Measurements from ENCODE around the gene ATP8B3.
"Not testable (repeated sequence)": the region's sequence is repeated elsewhere in the genome, so short reads cannot be mapped to it uniquely, and the experiment has no call there.

Gene ATP8B3

DNA sequence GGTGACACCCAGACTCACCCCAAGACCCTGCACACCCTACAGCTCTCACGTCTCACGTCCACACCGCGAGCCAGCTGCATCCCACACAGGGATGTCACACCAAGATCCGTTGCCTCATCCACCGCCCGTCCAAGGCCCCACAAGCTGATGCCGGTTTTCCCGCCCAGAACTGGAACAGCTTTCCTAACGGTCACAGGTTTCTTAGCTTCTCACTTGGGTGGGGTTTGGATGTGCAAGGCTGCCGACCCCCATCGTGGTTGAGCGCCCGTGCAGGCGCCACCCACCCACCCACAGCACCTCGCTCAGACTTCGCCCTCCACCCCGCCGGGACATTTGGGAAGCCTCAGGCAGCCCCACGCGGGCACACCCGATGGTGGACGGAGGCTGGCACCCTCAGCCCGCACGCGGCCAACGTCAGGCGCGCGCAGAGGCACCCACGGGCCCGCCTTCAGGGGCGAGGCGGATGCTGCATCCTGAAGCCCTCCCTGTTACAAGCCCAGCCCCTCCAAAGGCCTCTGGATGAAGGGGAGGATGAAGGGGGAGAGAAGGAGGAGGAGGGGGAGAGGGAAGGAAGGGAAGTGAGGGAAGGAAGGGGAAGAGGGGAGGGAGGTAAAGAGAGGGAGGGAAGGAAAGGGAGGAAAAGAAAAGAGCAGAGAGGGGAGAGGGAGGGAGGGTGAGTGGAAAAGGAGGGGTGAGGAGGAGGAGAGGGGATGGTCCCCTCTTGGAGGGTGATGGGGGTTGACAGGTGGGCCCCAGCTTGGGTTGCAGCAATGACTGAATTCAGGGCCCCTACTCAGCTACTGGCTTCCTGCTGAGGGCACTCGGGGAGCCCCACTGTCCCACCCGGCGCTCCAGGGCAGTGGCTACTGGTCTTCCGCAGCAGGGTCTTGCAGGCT, 45.9 kb downstream of the ATP8B3 start:
- no peak for DNase-seq

DNA sequence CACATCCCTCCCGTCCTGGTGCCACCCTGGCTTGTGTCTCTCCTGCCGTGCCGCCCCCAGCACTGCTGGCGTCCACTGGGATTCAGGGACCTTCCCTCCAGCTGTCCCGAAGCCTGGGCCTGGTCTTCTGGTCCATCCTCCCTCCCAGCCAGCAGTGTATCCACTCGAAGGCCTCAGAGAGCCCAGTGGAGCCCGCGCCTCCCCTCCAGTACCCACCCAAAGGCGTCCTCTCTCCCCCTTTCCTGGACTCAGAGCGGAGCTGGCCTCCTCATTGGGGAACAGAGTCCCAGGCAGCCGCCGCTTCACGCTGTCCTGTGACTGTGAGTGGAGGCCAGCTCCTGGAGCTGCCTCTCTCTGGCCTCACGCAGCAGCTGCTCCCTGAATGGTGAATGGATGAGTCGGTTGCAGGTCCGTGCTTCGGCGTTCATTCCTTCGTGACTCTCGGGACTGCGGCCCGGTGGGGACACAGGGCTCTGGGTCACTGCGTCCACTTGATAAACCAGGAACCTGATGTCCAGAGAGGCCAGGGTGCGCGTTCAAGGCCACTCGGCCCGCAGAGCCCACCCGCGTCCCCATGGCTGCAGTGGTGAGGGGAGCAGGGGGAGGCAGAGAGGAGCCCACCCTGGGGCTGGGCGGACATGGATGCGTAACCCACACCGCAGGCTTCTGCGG, 46.7 kb downstream of the ATP8B3 start:
- no peak for DNase-seq

DNA sequence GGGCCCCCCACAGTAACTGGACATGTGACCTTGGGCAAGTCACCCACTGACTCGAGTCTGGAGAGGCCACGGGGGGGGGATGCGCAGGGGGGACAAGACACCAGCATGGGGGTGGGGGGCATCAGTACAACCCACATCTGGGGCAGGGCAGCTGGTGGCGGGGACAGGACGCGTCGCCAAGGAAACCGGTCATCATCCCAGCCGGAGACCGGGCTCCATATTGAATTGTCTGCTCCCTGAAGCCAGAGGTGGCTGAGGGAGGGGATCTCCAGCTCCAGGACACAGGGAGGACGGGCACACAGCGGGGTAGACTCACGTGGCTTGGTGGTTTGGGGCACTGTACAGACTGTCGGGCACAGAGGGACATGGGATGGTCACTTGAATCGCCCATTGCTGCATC, 47.3 kb downstream of the ATP8B3 start:
- DNase-seq: no peak

DNA sequence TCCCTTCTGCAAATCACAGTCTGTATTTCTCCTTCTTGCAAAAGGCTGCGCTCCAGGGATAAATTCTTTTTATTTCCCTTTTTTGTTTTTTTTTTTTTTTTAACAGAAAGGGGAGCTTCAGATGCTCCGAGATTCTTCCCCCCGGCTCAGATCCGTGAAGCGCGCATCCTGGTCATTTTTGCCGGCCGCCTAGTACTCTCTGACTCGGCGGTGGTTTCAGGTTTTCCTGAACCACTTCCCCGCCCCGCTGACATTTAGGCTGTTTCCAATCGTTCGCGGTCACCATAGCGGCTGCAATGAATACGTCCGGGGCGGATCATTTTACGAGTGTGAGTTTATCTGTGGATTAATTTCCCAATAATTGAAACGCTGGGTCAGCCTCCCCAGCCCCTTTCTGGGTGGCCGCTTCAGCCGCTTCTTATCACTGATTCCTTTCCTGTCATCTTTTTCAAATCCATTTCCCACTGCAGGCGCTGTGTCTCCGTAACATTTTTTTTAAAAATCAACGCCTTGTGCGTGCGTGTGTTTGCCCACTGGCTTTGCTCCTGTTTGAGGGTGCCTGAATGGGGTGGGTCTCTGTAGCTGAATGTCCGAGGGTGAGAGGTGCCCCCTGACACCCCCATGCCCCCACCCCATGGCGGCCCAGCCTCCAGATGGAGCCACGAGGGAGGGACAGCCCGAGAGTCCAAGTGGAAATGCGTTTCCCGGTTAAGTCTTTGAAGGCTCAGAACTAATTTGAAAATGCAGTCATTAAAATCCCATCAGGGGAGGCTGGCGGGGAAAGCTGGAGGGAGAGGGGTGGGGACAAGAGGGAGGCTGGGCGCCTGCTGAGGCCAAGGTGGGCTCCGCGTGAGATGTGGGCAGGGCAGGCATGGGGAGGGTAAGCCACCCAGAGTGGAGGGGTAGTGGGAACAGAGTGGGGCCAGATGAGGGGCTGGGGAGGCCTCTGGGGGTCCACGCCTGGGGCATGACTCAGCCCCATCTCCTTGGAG, 48.1 kb downstream of the ATP8B3 start:
- DNase-seq: no peak

DNA sequence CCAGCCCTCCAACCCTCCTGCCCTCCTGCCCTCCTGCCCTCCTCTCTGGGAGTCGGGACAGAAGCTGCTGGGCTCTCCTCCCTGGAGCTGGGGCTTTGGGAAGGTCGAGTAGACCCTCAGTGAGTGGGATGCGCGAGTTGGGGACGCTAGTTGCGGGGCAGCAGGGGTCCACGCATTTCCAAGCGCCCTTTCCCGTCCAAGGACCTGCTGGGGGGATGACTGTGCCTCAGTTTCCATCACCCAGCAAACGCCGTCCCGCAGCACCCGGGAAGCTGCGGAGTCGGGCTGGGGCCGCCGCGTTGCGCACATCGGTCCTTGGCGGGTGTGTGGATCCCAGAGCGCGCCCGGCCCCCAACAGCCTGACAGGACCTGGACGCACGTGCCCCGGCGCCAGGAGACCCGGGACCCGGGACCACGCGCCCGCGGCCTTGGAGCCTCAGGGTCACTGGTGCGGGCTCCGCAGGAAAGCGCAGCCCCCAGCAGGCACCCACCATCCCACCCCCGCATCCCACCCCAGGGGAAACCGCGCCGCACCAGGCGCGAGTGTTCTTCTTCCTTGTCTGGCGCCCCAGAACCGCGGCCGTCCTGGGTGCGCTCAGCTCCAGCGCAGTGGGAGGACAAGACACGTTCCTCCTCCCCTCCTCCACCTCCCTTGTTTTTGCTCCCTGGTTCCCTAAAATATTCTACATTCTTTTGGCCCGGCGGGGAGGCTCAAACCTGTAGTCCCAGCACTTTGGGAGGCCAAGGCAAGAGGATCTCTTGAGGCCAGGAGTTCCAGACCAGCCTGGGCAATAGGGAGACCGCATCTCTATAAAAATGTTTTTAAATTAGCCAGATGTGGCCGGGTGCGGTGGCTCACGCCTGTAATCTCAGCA, 49.6 kb downstream of the ATP8B3 start:
- no peak for DNase-seq

DNA sequence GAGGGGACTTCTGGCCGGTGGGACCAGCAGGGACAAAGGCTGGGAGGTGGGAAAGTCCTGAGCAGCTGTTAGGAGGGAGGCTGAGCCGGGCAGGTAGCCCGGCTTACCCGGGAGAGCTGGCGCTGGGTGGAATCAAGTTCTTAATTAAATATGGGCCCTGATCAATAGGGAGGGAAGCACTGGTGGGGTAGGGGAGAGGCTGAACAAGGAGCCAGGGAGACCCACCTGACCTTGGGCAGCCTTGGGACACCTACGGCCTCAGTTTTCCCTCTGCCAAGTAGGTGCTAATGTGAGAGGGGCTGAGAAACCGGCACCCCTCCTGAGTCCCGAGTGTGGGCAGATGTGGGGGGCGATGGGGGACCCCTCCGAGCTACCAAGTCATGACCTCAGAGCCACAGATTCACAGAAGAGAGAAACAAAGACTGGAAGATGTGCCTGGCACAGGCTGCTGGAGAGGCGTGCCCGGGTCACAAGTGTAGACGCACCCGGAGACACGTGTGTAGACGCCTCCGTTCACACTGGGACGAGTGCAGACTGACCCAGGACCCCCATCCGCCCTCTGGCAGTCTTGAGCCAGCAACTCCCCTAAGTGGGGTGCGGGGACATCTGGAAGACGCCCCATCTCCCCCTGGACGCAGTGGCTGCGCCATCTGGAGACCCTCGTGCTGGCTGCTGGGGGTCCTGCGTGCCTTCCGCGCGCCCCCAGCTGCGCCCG, 50.4 kb downstream of the ATP8B3 start:
- DNase-seq: no peak

DNA sequence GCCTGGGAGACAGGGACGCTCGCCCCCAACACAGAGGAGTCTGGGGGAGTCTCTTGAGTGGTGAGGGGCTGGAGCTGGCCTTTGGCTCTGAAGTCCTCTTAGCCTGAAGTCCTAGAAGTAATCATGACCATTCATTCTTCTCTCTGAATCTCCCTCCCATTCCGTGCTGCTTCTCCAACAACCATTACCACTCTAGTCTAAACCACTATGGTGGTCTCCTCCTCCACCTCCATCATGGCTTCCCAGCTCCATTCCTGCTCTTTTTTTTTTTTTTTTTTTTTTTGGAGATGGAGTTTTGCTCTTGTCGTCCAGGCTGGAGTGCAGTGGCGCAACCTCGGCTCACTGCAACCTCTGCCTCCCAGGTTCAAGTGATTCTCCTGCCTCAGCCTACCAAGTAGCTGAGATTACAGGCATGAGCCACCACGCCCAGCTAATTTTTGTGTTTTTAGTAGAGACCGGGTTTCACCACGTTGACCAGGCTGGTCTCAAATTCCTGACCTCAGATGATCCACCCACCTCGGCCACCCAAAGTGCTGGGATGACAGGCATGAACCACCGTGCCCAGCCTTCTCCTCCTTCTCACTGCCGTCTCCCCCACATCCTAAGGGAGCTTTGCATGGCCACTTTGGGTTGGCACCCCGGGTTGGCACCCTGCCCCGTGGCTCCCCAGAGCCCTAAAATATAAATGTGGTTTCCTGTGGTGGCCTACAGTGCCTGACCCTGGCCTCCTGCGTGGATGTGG, 51.1 kb downstream of the ATP8B3 start:
- not testable (repeated sequence) for DNase-seq

DNA sequence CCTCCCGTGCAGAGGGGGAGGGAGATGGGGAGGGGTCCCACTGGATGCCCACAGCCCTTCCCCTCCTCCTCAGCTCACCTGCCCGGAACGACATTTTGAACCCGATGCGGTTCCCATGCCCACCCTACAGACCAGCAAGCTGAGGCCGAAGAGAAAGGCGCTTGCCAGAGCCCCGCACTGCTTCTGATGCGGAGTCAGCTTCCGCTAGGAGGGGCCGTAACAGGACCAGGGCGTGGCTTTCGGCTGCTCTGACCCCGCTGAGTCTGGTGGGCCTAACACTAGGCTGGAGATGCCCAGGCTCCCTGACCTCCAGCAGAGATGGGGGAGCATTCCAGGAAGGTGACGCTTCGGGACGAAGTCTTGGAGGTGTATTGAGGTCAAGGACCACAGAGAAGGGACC, 52.1 kb downstream of the ATP8B3 start:
- DNase-seq: no peak

DNA sequence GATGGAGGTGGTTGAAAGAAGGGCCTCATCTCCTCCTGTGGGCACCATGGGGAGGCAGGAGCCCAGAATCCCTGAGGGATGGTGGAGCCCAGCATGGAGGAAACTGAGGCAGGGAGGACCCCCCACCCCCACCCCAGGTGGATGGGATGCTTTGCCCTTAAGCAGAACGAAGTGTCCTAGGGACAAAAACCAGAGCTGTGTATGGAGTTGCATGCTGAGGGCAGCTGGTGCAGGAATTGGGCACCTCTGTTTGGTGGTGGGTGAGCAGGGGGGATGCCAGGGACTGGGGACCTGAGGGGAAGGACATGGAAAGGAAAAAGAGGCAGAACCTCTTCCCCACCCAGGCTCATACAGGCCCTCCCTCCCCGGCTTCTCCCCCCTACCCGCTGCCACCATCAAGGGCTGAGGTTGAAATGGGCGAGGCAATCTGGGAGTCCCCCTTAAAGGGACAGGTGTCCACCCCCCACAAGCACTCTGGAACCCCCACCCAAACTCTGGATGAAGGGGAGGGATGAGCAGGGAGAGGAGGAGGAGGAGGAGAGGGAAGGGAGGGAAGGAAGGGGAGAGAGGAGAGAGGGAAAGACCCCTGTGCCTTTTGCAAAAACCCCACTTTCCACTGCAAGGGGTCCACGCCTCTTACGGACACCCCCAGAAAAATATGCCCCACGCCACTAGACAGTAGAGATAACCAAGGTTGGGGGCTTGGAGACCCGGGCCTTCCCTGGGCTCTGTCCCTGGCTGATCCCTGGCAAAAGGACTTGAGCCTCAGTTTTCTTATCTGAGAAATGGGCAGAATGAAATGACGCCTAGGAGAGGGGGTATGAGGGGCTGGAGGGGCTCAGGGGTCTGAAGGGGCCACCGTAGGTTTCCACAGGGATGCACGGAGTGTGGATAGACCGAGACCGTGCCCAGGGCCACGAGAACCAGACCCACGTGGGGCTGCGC, 52.8 kb downstream of the ATP8B3 start:
- no peak for DNase-seq

DNA sequence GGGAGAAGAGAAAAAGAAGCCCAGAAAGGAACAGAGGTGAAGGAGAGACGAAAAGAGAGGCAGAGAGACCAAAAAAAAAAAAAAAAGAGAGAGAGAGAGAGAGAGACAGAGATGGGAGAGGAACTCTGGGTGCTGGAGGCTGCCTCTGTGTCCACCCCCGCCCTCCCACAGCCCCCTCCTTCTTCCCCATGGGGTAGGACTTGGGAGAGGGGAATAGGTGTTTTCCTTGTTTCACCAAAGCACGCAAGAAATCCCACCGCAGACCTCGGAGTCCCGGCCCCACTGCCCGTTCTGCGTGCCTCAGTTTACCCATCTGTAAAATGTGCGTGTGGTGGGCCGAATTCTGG, 53.9 kb downstream of the ATP8B3 start:
- no peak for DNase-seq

DNA sequence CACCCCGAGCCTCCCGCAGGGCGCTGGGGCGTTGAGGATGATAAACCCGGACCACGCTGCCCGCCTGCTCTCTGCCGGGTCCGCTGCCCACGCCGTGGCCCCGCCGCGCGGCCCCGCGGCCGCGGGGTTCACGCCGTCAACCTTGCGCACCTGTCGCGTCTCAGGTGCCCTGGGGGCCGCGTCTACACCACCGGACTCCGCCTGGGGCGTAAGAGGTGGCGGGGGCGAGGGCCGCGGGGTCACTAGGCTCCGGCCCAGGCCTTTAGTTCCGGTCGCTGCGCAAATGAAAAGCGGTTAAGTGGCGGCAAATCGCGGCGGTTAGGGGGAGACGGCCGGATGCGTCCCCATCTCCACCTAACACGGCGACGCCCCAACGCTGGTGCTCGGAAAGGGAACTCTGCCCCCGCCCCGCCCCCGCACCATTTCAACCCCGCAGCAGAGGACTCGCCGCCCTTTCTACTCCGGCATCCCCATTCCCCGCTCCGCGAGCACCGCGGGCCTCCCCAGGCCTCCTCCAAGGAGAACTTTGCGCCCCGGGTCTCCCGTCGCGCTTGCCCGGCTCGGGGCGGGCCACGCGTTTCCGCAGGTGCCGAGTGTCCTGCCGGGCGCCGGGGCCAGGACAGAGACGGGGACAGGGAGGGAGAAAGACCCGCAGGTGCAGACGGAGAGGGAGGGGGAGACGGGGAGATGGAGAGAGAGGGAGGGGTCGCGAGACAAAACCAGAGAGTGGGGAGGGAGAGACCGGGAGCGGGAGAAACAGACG, 54.4 kb downstream of the ATP8B3 start:
- no peak for DNase-seq

DNA sequence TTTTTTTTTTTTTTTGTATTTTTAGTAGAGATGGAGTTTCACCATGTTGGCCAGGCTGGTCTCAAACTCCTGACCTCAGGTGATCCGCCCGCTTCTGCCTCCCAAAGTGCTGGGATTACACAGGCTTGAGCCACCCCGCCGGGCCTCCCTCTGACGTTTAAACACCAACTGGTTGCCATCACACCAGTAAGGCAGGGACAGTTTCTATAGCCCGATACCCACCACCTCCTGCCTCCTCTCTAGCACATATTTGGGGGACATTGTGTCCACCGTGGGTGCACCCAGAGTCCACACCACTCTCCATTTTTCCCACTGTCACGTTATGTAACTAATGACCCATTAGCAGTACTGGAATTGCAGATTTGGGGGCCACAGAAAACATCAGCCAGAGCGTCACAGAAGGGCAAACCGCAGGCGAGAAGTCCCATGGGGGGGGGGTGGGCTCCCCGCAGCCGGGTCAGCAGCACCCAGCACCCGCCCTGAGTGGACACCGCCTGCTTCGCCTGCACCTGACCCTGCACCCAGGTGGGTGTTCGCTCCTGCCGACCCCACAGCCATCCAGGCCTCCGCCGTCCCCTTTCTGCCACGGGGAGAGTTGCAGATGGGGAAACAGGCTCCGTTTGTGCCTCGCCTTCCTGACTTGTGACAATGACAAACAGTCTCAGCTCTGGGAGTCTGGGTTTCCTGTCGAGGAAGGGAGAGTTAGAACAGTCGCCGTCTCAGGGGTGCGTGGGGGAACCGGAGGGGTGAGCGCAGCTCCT, 55.2 kb downstream of the ATP8B3 start:
- no peak for DNase-seq

DNA sequence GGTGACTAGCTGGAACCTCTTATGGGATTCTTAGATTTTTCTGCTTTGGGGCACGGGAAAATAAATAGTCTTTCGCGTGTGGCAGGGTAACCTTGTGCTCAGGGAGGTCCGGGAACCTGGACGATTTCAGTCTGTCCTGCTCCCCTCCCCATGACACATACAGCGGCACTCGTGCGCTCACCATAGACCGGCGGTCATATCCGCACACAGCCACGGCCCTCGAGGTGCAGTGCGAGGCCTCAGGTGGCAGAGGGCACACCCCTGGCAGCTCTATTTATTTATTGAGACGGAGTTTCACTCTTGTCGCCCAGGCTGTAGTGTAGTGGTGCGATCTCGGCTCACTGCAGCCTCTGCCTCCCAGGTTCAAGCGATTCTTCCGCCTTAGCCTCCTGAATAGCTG, 55.8 kb downstream of the ATP8B3 start:
- no peak for DNase-seq

DNA sequence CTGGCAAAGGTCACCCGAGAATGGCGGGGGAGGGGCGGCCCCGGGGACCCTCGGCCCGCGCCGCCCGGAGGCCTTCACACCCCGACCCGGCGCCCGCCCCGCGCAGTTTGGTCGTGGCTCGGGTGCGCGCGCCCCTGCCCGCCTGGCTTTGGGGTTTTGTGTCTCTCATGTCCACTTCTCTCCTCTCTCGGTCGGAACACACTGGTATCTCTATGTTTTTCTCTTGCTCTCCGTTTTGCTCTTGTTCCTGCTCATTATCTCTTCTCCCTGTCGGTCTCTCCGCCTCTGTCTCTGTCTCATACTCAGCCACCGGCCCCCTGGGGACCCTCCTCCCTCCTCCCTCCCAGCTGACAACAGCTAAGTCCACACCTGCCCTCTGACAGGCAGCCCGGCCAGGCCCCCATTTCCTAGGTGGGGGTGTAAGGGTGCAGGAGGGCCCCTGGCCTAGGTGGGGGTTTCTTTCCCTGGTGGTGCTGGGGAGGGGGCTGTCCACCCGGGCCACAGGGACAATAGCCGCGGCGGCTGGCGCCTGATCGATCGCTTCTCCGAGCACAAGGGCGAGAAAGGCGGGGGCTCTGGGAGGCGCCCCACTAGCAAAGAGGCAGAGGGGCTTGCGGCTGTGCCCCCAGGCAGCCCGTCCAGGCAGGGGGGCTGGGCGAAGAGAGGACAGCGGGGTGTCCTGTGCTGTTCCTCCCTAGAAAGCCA, 56.5 kb downstream of the ATP8B3 start:
- DNase-seq: no peak

DNA sequence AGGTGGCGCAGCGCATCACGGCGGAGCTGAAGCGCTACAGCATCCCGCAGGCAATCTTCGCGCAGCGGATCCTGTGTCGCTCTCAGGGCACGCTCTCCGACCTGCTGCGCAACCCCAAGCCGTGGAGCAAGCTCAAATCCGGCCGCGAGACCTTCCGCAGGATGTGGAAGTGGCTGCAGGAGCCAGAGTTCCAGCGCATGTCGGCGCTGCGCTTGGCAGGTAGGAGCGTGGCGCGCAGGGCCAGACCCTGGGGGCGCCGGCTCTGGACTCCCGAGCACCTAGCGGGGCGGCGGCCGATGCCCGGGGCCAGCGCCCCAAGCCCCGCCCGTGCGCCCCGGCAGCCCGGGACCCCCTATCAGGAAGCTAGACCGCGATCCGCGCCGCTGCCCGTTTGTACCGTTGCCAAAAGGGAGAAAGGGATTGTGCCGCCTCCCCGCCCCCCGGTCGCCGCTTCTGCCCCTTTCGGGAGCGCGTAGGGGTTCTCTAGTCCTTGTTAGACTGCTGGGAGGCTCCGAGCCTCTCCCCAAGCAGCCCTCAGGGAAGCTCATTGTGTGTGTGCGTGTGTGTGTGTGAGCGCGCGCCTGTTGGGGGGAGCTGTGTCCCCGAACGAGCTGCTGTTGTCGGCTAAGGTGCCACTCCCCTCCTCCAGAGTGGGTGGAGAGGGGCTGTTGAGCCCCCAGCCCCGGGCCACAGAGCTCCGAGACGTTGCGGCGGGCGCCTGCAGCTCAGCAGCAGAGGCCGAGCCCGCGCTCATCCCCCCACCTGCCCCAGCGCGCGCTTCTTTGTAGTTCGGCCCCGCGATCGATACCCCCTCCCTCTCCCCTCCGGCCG, 57.2 kb downstream of the ATP8B3 start:
- DNase-seq: no peak

DNA sequence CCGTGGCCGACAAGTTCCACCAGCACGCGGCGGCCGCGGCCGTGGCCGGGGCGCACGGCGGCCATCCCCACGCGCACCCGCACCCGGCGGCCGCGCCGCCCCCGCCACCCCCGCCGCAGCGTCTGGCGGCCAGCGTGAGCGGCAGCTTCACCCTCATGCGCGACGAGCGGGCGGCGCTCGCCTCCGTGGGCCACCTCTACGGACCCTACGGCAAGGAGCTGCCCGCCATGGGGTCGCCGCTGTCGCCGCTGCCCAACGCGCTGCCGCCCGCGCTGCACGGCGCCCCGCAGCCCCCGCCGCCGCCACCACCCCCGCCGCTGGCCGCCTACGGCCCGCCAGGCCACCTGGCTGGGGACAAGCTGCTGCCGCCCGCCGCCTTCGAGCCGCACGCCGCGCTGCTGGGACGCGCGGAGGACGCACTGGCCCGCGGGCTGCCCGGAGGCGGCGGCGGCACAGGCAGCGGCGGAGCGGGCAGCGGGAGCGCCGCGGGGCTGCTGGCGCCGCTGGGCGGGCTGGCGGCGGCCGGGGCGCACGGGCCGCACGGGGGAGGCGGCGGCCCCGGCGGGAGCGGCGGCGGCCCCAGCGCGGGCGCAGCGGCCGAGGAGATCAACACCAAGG, 57.9 kb downstream of the ATP8B3 start:
- no peak for DNase-seq
